Amniotic epithelial cell (primary cell): ENCODE data around the gene SCLY.
"Not testable (repeated sequence)": the region's sequence is repeated elsewhere in the genome, so short reads cannot be mapped to it uniquely, and the experiment has no call there.

Source experiments
- DNase-seq: peaks from one replicate; pipeline ENCODE4 v3.0.0-alpha.2; 2010; ENCODE audit warnings: low read depth

Gene SCLY

GRCh38 chr2:238040918-238041317 is 19.9 kb upstream of the SCLY start:
- no peak for DNase-seq

DNA sequence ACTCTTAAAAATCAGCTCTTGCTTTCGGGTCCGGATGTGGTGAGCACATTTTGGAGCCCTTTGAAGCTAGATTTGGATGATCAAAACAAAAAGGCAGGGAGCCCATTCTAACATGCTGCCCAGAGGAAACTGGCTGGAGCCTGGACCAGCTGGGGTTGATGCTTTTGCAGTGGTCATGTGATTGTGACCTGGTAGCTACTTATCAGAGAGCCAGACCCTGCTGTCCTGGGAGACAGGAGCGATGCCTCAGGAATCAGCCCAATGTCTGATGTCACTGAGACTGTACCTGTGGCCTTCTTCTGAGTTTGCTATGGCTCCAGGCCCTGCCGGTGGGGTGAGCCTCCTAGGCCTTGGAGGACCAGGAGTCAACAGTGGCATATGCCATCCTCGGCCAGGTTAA is 18.7 kb upstream of the SCLY start:
- no peak for DNase-seq

GRCh38 chr2:238042849-238043584 is 17.8 kb upstream of the SCLY start:
- peak; percentile 81 for DNase-seq

DNA sequence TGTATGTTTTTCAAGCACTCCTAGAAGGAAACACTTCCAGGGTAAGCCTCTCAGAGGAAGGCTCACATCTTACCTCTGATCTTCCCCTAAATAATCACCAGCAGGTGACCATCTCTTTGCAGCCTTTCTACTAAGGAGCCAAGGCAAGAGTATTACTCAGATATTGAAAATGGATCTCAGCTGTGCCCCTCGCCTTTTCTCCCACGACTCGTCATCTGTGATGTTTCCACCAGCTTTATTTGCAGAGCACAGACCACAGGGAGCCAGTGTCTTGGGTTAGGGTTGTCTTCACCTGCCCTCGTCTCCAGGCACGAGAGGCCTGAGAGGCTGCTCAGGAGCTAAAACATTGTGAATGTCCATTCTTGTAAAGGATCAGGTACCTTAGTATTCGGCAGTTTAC is 16.9 kb upstream of the SCLY start:
- DNase-seq, result no peak

DNA sequence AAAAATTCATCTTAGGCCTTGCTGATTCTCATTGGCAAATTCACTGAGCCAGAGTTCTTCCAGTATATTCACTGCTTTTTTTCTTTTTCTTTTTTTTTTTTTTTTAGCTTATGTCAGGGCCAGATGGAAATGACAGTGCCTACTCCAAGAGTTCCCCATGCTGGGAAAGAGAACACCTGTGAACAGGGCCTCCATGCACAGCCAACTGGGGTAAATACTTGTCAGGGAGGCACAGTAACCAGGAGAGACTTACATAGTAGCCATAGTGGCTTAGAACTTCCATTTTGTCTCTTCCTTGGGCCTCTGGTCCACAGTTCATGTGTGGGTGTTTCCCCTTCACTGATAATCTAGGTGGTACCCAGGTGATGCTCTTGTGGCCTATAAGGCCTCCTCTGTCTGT is 15.2 kb upstream of the SCLY start:
- DNase-seq, result no peak

DNA sequence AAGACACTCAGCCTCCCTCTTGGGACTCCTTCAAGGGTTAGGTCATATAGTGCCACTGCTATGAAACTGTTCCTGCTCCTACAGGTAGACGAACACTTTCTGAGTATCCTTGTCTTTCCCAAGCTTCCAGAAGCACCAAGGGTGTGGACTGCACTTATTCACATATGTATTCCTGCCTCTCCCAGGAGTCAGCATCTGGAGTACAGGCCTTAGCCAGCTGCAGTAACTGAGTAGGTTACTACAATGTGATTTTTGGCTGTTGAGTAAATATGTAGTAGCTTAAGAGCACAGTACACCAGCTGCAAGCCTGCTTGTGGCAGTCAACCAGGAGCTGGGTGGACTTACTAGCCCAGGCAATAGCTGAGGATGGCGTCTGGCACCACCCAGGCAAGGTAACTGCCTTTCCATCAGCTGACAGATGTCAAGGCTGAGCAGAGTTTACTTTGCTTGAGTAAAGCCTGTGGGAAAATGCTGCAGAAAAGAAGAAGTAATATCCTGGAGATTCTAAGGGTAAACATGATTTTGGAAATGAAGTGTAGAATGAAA is 14.0 kb upstream of the SCLY start:
- DNase-seq, result no peak

- peak; percentile 27 for DNase-seq
These were observed 7.5 kb upstream of the SCLY start for GRCh38 chr2:238053191-238053776.

GRCh38 chr2:238055841-238056240 is 5.0 kb upstream of the SCLY start:
- DNase-seq, result no peak

- not testable (repeated sequence) for DNase-seq
These were observed 2.9 kb upstream of the SCLY start for GRCh38 chr2:238057696-238058575.

DNA sequence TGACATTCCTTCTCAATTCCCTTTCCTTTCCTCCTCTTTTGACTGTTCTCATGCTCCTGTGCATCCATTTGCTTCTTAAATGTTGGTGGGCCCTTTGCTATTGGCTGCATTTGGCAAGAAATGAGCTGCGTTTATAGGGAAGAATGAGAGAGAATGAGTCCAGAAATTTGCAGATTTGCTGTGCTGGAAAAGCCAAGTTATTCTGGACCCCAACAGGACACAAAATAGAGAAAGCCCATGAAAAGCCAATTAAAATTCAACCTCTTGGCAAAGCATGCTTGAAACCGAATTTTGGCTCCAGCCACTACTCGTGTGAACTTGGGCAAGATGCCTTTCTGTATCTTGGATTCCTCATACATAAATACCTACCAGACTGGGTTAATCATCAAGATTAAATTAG is 1.3 kb upstream of the SCLY start:
- DNase-seq, result no peak

DNA sequence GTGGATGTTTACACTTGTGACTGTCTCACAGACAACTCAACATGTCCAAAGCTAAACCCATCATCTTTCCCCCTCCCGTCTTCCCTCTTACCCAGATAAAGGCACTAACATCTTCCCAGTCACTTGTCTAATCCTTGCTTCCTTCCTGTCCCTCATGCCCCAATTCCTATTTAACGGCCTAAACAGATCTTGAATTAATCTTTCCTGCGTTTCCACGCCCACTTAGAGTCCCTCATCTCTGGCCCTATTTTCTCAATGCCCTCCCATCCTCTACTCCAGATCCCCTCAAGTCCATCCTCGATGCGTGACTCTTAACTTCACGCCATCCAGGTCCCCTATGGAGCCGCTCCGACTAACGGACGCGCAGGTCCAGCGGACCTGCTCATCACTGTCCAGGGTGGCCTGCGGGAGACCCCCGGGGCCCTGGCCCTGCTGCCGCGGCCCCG is 682 bp upstream of the SCLY start:
- DNase-seq, result peak; percentile 20

DNA sequence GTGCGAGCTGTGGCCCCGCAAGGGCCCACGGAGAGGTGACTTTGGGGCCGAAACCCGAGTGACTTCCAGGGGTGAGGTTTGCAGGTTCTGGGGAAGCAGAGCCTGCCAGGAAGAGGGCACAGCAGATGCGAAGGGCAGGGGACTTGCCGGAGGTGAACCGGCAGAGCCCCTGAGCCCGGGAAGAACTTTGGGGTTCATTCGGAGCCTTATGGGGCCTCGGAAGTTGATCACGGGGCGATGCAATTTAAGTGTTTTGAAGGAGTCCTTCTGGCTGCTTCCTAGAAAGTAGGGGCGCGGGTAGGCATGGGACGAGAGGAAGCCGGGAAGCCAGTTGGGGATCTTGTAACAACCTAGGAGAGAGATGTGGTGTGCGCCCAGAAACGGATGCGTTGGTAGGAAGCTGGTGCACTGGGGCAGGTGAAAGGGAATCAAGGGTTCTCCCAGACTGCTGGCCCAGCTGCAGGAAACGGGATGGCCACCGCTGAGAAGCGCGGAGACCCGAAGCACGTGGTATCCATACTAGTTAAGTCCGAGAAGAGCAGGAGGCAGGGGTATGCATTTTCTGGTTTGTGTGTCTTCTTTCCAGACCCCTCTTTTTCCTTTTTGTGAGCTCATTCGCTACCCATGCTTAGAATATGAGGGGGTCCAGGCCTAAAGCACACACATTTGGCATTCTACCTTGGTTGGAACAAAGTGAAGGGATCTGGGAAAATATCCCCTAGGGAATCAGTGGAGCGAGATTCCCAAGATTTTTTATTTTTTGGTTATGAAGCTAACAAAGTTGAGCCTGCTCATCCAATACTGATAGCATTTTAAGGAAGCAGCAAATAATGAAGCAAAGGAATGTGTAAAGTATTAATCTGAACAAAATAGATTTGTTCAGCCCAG is 758 bp downstream of the SCLY start:
- DNase-seq, result peak; percentile 30

- no peak for DNase-seq
These were observed 2.8 kb downstream of the SCLY start for GRCh38 chr2:238063414-238064189.

GRCh38 chr2:238064376-238064775 is 3.6 kb downstream of the SCLY start:
- no peak for DNase-seq

DNA sequence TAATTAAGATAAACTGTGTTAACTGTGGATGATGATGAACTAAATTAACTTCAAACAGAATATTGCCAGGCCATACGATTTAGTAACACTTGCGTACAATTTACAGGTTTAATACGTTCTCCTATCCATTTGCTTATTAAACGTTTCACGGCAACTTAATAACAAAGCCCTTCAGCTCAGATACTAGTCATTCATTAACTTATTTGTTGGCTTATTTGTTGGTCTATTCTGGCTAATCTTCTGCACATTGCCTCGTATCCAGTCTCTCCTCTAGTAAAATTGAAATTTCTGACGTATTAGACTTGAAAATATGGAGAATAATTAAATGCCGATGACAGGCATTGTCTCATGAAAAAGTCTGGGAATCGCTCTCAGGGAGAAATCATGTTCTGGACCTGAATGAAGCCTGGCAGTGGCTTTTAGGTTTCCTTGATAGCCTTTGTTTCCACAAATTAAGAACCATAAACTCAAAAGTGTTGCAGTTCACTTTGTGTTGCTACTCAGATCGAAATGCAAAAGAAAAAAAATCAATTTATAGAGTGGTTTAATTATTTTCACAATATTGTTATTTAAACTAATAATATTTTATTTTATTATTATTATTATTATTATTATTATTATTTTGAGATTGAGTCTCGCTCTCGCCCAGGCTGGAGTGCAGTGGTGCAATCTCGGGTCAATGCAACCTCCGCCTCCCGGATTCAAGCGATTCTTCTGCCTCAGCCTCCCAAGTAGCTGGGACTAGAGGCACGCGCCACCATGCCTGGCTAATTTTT is 4.5 kb downstream of the SCLY start:
- no peak for DNase-seq

- no peak for DNase-seq
These were observed 5.4 kb downstream of the SCLY start for GRCh38 chr2:238066218-238066617.

GRCh38 chr2:238066718-238067117 is 5.9 kb downstream of the SCLY start:
- DNase-seq, result not testable (repeated sequence)

GRCh38 chr2:238067939-238068338 is 7.1 kb downstream of the SCLY start:
- DNase-seq, result no peak

GRCh38 chr2:238069021-238069709 is 8.4 kb downstream of the SCLY start:
- DNase-seq, result no peak
